ENCODE measurements around the gene TEDDM1.

Gene TEDDM1

DNA sequence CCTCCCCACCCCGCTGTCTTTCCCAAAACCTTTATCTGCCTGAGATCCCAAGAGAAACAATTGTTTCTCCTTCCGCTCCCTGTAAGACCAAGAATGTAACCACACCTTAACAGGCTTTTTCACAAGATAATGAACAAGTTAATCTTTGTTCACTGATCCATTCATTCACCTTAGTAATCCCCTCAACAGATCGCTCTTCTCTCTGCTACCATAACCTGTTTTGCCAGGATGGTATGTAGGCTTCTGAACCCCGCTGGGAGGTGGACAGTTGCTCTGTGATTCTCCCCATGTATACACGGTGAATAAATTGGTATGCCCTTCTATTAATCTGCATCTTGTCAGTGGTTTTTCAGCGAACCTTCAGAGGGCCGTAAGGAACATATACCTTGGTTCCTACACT is 30.8 kb upstream of the TEDDM1 start:
- Histone ChIP-seq H3K36me3 (ENCODE audit: control insufficient read depth in 2 of 2, insufficient read depth in 2 of 2, low read length in 2 of 2) (no peaks in the 10 kb centered on the region), H3K9me3 (ENCODE audit: control insufficient read depth in 2 of 2, low read length in 2 of 2) (no peaks in the 10 kb centered on the region), H3K4me1 (ENCODE audit: control insufficient read depth in 2 of 2, insufficient read depth in 2 of 2, low read length in 2 of 2) (no peaks in the 10 kb centered on the region), H3K27ac (ENCODE audit: low read depth in 2 of 2, low read length in 2 of 2) (no peak overlapping the region), H3K27me3 (ENCODE audit: control insufficient read depth in 2 of 2, insufficient read depth in 2 of 2, low read length in 2 of 2) (no peaks in the 10 kb centered on the region), H3K4me3 (ENCODE audit: low read length in 2 of 2) (no peak overlapping the region), H3K9ac (ENCODE audit: low read depth in 1 of 2, low read length in 2 of 2) (no peak overlapping the region)

DNA sequence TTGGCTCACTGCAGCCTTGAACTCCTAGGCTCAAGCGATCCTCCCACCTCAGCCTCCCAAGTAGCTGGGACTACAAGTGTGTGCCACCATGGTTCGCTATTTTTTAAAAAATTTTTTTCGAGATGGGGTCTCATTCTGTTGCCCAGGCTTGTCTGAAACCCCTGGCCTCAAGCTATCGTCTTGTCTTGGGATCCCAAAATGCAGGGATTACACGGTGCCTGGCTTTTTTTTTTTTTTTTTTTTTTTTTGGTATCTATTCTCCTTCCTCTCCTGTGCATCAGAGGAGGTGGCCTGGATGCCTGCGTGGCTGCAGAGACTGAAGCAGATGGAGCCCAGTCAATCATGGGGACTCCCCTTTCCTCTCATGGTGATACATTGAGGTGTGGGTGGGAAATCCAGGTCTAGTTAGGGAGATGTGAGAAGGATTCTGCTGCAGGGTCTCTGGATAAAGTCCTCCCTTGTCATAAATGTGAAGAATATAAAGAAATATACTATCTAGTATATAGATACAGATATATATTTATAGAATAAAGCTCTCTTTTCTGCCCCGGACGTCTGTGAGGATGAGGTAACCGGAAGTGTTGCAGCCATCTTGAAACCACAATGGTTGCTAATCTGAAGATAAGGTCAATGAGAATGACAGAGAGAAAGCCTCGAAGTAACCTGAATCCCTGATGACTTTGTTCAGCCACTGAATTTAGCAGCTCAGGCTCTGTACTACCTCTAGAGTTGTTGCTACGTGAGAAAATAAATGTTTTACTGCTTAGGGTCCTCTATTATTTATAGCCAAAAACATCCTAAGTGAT is 30.0 kb upstream of the TEDDM1 start:
- no peaks in the 10 kb centered on the region for H3K27me3 ChIP-seq (ENCODE audit: control insufficient read depth in 2 of 2, insufficient read depth in 2 of 2, low read length in 2 of 2)
- no peaks in the 10 kb centered on the region for H3K4me1 ChIP-seq (ENCODE audit: control insufficient read depth in 2 of 2, insufficient read depth in 2 of 2, low read length in 2 of 2)
- H3K4me3 ChIP-seq (ENCODE audit: low read length in 2 of 2), result no peak overlapping the region
- H3K27ac ChIP-seq (ENCODE audit: low read depth in 2 of 2, low read length in 2 of 2), result no peak overlapping the region
- no peaks in the 10 kb centered on the region for H3K9me3 ChIP-seq (ENCODE audit: control insufficient read depth in 2 of 2, low read length in 2 of 2)
- H3K36me3 ChIP-seq (ENCODE audit: control insufficient read depth in 2 of 2, insufficient read depth in 2 of 2, low read length in 2 of 2), result no peaks in the 10 kb centered on the region
- no peak overlapping the region for H3K9ac ChIP-seq (ENCODE audit: low read depth in 1 of 2, low read length in 2 of 2)

DNA sequence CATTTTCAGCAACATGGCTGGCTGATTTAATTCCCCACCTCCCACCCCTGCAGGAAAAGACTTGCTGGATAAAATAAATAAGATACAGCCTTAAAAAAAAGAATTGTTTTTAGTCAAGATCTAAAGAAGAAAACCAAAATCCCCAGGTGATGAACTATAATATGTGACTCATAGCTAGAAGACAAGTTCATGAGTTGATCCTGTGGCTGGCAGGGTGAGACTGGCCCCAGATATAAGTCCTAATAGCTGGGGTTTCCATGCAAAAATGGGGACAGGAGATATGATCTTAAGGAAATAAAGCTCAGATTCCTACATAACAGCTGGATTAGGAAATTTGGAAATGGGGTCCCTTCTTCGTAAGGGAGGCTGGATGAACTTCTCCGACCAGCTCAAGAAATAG is 27.6 kb upstream of the TEDDM1 start:
- Histone ChIP-seq H3K4me3 (ENCODE audit: low read length in 2 of 2) (no peak overlapping the region), H3K27ac (ENCODE audit: low read depth in 2 of 2, low read length in 2 of 2) (no peak overlapping the region), H3K9me3 (ENCODE audit: control insufficient read depth in 2 of 2, low read length in 2 of 2) (no peaks in the 10 kb centered on the region), H3K9ac (ENCODE audit: low read depth in 1 of 2, low read length in 2 of 2) (no peak overlapping the region), H3K36me3 (ENCODE audit: control insufficient read depth in 2 of 2, insufficient read depth in 2 of 2, low read length in 2 of 2) (no peaks in the 10 kb centered on the region), H3K27me3 (ENCODE audit: control insufficient read depth in 2 of 2, insufficient read depth in 2 of 2, low read length in 2 of 2) (no peaks in the 10 kb centered on the region), H3K4me1 (ENCODE audit: control insufficient read depth in 2 of 2, insufficient read depth in 2 of 2, low read length in 2 of 2) (no peaks in the 10 kb centered on the region)

DNA sequence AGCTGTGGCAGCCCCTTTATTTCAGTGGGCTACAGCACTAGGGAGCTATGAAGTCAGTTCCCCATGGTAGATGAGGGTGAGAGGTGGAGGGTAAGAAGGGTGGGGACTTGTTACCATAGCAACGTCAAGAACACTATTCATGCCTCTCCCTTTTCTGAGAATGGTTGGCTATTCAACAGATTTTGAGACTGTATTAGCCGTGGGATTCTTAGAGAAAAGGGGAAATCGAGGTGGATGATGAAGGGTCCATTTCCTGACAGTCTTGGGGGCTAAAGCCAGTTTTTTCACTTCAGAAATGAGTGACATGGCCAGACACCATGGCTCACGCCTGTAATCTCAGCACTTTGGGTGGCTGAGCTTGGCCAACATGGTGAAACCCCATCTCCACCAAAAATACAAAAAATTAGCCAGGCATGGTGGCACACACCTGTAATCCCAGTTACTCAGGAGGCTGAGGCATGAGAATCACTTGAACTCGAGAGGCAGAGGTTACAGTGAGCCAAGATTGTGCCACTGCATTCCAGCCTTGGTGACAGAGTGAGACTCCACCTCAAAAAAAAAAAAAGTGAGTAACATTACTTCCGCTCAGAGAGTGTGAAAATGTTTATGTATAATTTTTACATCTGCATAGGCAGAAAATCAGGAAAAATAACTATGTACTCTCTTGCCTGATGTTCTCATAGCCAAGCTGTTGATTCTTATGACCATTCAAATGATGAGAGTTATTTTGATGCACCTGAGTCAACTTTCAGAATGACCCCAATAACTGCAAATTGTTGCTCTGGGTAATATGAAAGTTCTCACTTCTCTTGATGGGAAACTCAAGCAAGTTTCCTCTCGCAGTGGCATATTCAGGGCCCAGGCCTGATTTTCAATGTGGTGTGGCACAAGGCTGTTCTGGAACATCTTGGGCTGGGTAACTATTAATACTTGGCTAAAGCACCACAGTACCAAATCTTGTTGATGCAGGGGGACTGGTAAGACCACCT is 26.3 kb upstream of the TEDDM1 start:
- no peak overlapping the region for H3K27ac ChIP-seq (ENCODE audit: low read depth in 2 of 2, low read length in 2 of 2)
- no peaks in the 10 kb centered on the region for H3K4me1 ChIP-seq (ENCODE audit: control insufficient read depth in 2 of 2, insufficient read depth in 2 of 2, low read length in 2 of 2)
- H3K36me3 ChIP-seq (ENCODE audit: control insufficient read depth in 2 of 2, insufficient read depth in 2 of 2, low read length in 2 of 2), result no peaks in the 10 kb centered on the region
- H3K9me3 ChIP-seq (ENCODE audit: control insufficient read depth in 2 of 2, low read length in 2 of 2), result no peaks in the 10 kb centered on the region
- no peaks in the 10 kb centered on the region for H3K27me3 ChIP-seq (ENCODE audit: control insufficient read depth in 2 of 2, insufficient read depth in 2 of 2, low read length in 2 of 2)
- no peak overlapping the region for H3K9ac ChIP-seq (ENCODE audit: low read depth in 1 of 2, low read length in 2 of 2)
- no peak overlapping the region for H3K4me3 ChIP-seq (ENCODE audit: low read length in 2 of 2)

DNA sequence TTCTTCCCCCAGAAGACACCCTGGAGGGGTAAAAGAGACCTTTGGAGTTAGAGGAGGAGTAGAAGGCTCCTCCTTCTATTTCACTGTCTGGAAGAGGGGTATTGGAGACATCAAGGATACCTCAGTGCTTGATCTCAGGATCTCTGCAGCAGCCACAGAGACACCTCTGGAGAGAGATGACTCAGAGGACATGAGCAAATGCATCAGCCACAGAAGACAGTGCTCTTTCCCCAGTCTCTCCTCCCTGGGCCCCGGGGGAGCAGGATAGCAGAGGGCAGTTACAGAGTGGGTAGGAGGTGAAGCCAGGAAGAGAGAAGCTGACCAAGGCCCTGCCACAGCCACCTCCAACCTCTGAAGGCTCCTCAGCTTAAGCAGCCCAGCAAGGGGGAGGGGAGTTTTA is 15.3 kb upstream of the TEDDM1 start:
- no peaks in the 10 kb centered on the region for H3K4me1 ChIP-seq (ENCODE audit: control insufficient read depth in 2 of 2, insufficient read depth in 2 of 2, low read length in 2 of 2)
- no peaks in the 10 kb centered on the region for H3K27me3 ChIP-seq (ENCODE audit: control insufficient read depth in 2 of 2, insufficient read depth in 2 of 2, low read length in 2 of 2)
- no peak overlapping the region for H3K4me3 ChIP-seq (ENCODE audit: low read length in 2 of 2)
- no peak overlapping the region for H3K9ac ChIP-seq (ENCODE audit: low read depth in 1 of 2, low read length in 2 of 2)
- no peaks in the 10 kb centered on the region for H3K9me3 ChIP-seq (ENCODE audit: control insufficient read depth in 2 of 2, low read length in 2 of 2)
- H3K27ac ChIP-seq (ENCODE audit: low read depth in 2 of 2, low read length in 2 of 2), result no peak overlapping the region
- H3K36me3 ChIP-seq (ENCODE audit: control insufficient read depth in 2 of 2, insufficient read depth in 2 of 2, low read length in 2 of 2), result no peaks in the 10 kb centered on the region

DNA sequence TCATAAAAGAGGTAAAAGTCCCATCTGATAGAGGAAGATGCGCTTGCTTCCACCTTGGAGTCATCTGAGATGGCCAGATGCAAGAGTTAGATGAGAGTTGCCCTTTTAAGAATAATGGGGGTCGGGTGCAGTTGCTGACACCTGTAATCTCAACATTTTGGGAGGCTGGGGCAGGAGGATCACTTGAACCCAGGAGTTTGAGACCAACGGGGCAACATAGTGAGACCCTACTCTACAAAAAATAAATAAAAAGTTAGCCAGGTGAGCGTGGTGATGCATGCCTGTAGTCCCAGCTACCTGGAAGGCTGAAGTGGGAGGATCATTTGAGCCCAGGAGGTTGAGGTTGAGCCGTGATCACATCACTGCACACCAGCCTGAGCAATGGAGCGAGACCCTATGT is 13.5 kb upstream of the TEDDM1 start:
- Histone ChIP-seq H3K9me3 (ENCODE audit: control insufficient read depth in 2 of 2, low read length in 2 of 2) (no peaks in the 10 kb centered on the region), H3K36me3 (ENCODE audit: control insufficient read depth in 2 of 2, insufficient read depth in 2 of 2, low read length in 2 of 2) (no peaks in the 10 kb centered on the region), H3K4me1 (ENCODE audit: control insufficient read depth in 2 of 2, insufficient read depth in 2 of 2, low read length in 2 of 2) (peaks cover 3 to 5% of the 10 kb centered on the region in 2 donors), H3K27me3 (ENCODE audit: control insufficient read depth in 2 of 2, insufficient read depth in 2 of 2, low read length in 2 of 2) (no peaks in the 10 kb centered on the region), H3K4me3 (ENCODE audit: low read length in 2 of 2) (no peak overlapping the region), H3K27ac (ENCODE audit: low read depth in 2 of 2, low read length in 2 of 2) (no peak overlapping the region), H3K9ac (ENCODE audit: low read depth in 1 of 2, low read length in 2 of 2) (no peak overlapping the region)

DNA sequence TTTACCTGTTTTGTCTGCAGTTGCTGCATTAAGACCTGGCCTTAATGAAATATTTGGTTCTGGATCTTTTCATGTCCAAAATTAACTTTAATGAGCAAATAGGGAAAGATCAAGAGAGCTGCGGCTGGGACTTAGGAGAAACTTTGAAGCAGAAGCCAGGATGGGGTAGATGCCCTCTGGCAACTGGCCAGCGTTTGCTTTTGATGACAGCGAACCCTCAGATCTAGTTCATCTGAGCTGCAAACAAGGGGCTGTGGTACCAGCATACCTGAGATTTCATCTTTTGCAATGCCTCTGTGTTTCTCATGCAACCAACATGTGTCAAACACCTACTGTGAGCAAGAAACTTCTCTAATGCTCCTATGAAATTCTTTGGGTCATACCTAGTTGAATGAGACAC is 13.0 kb upstream of the TEDDM1 start:
- no peaks in the 10 kb centered on the region for H3K36me3 ChIP-seq (ENCODE audit: control insufficient read depth in 2 of 2, insufficient read depth in 2 of 2, low read length in 2 of 2)
- H3K27me3 ChIP-seq (ENCODE audit: control insufficient read depth in 2 of 2, insufficient read depth in 2 of 2, low read length in 2 of 2), result no peaks in the 10 kb centered on the region
- peaks cover 6 to 10% of the 10 kb centered on the region in 2 donors for H3K4me1 ChIP-seq (ENCODE audit: control insufficient read depth in 2 of 2, insufficient read depth in 2 of 2, low read length in 2 of 2)
- H3K27ac ChIP-seq (ENCODE audit: low read depth in 2 of 2, low read length in 2 of 2), result no peak overlapping the region
- no peak overlapping the region for H3K9ac ChIP-seq (ENCODE audit: low read depth in 1 of 2, low read length in 2 of 2)
- no peak overlapping the region for H3K4me3 ChIP-seq (ENCODE audit: low read length in 2 of 2)
- H3K9me3 ChIP-seq (ENCODE audit: control insufficient read depth in 2 of 2, low read length in 2 of 2), result no peaks in the 10 kb centered on the region

DNA sequence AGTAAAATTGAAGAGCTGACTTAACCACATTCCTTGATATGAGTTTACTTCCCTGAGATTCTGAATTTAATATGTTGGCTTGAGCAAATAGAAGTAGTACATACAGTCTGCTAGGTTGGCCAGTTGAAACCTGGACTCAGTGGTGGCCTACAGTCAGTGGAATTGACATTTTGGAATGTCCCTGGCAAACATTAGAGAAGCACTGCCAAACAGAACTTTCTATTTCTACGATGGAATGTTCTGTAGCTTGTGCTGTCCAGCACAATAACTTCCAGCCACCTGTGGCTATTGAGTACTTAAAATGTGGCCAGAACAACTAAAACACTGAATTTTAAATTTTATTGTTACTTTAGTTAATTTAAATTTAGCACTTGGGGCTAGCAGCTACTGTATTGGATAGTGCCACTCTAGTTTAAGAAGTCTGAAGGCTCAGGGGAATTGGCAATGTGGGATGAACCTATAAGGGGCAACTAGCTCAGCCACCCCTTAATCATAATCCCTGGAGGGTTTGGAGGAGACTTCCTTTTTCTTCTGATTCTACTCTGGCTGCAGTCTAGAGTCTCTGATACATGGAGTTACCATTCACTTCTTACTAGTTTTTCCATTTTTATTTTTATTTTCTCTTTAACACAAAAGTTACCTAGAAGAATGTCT is 10.3 kb upstream of the TEDDM1 start:
- Histone ChIP-seq H3K9me3 (ENCODE audit: control insufficient read depth in 2 of 2, low read length in 2 of 2) (no peaks in the 10 kb centered on the region), H3K9ac (ENCODE audit: low read depth in 1 of 2, low read length in 2 of 2) (no peak overlapping the region), H3K4me3 (ENCODE audit: low read length in 2 of 2) (no peak overlapping the region), H3K4me1 (ENCODE audit: control insufficient read depth in 2 of 2, insufficient read depth in 2 of 2, low read length in 2 of 2) (peaks cover 6 to 14% of the 10 kb centered on the region in 2 donors), H3K27ac (ENCODE audit: low read depth in 2 of 2, low read length in 2 of 2) (no peak overlapping the region), H3K36me3 (ENCODE audit: control insufficient read depth in 2 of 2, insufficient read depth in 2 of 2, low read length in 2 of 2) (no peaks in the 10 kb centered on the region), H3K27me3 (ENCODE audit: control insufficient read depth in 2 of 2, insufficient read depth in 2 of 2, low read length in 2 of 2) (no peaks in the 10 kb centered on the region)

DNA sequence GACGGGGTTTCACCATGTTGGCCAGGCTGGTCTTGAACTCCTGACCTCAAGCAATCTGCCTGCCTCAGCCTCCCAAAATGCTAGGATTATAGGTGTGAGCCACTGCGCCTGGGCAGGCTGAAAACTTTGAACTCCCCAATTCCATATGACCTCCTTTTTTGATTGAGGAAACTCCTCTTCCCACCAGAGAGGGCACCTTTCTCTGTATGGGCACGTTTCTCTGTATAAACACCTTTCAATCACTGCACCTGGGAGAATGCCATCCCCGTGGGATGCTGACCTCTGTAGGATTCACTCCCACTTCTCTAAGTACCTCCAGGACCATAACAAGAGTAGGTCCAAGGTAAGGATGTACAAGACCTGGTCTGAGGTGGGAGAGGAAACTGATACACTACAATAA is 9.7 kb upstream of the TEDDM1 start:
- Histone ChIP-seq H3K36me3 (ENCODE audit: control insufficient read depth in 2 of 2, insufficient read depth in 2 of 2, low read length in 2 of 2) (no peaks in the 10 kb centered on the region), H3K9me3 (ENCODE audit: control insufficient read depth in 2 of 2, low read length in 2 of 2) (no peaks in the 10 kb centered on the region), H3K4me3 (ENCODE audit: low read length in 2 of 2) (no peak overlapping the region), H3K27me3 (ENCODE audit: control insufficient read depth in 2 of 2, insufficient read depth in 2 of 2, low read length in 2 of 2) (no peaks in the 10 kb centered on the region), H3K27ac (ENCODE audit: low read depth in 2 of 2, low read length in 2 of 2) (no peak overlapping the region), H3K4me1 (ENCODE audit: control insufficient read depth in 2 of 2, insufficient read depth in 2 of 2, low read length in 2 of 2) (peaks cover 6 to 14% of the 10 kb centered on the region in 2 donors), H3K9ac (ENCODE audit: low read depth in 1 of 2, low read length in 2 of 2) (no peak overlapping the region)
